Endothelial cell of umbilical vein (primary cell): Measurements from ENCODE around the gene DEXI. TPM values are rescaled to one million over a fixed set of nuclear protein-coding genes. Genes with fewer than 3 reads are reported as not detected.

ENCODE experiments used
- BruUV-seq: library from RNA; stranded (reverse); fragments of 400-500 nt; replicated peaks from 2 replicates; lab custom pipeline; 2021; lab: Mats Ljungman, UMichigan
- CTCF ChIA-PET: fragments of 300-600, 350-600 bp; sonication (Branson Sonifier 250); formaldehyde crosslinking; loops from one replicate; lab custom pipeline; 2021; ENCODE audit warnings: antibody characterized with exemption, inconsistent platforms; lab: Charles Lee
- POLR2A ChIA-PET: fragments of 300-600, 350-600 bp; sonication (Branson Sonifier 250); formaldehyde crosslinking; loops from one replicate; lab custom pipeline; 2021; ENCODE audit warnings: antibody characterized with exemption, inconsistent platforms; lab: Charles Lee
- DNase-seq: peaks from one replicate; pipeline ENCODE4 v3.0.0-alpha.2; 2011; ENCODE audit warnings: low read depth, low spot score
- FAIRE-seq: peaks from 2 replicates; lab custom pipeline; 2011; peaks lifted over from hg19 to GRCh38; lab: Jason Lieb, UNC
- H2AFZ ChIP-seq: 2 replicates; pipeline ENCODE4 v1.6.0; 2012; ENCODE audit warnings: low read depth, low read length, control low read depth, inconsistent platforms
- H3K27ac ChIP-seq: 2 replicates; pipeline ENCODE4 v1.5.1; 2011; ENCODE audit warnings: low read depth, mild to moderate bottlenecking, control low read depth, low read length, moderate library complexity; ENCODE audit not compliant: insufficient read depth
- H3K27me3 ChIP-seq, 2 experiments: 2 replicates each; pipeline versions ENCODE4 v1.6.0 to v1.6.1; 2011; ENCODE audit warnings: low read length in 2 of 2, mixed read lengths in 1 of 2; ENCODE audit not compliant: control insufficient read depth in 2 of 2, insufficient read depth in 2 of 2
- H3K36me3 ChIP-seq, 2 experiments: 2 replicates in 1 of 2; 3 replicates in 1 of 2; pipeline ENCODE4 v1.5.1; 2011; ENCODE audit warnings: low read length in 2 of 2, mild to moderate bottlenecking in 1 of 2, moderate library complexity in 1 of 2; ENCODE audit not compliant: control insufficient read depth in 2 of 2, insufficient read depth in 2 of 2; ENCODE audit errors: extremely low read depth in 1 of 2
- H3K4me1 ChIP-seq: 3 replicates; pipeline ENCODE4 v1.5.1; 2011; ENCODE audit warnings: mild to moderate bottlenecking, low read length; ENCODE audit not compliant: control insufficient read depth, insufficient read depth; ENCODE audit errors: extremely low read depth
- H3K4me2 ChIP-seq: 2 replicates; pipeline ENCODE4 v1.6.1; 2011; ENCODE audit warnings: low read length, control low read depth, mixed read lengths; ENCODE audit not compliant: insufficient read depth
- H3K4me3 ChIP-seq, 3 experiments: fragments of 200-600 bp in 1 of 3; sonication (generic), shearing (Covaris generic) in 1 of 3; replicated peaks in 1 of 3; 2 replicates each; pipeline ENCODE4 v1.5.1; 2011 to 2016; ENCODE audit warnings: control low read depth in 3 of 3, low read length in 3 of 3, mild to moderate bottlenecking in 2 of 3, inconsistent platforms in 1 of 3, low read depth in 1 of 3, moderate library complexity in 1 of 3; ENCODE audit not compliant: insufficient read depth in 1 of 3
- H3K79me2 ChIP-seq: 2 replicates; pipeline ENCODE4 v1.6.0; 2012; ENCODE audit warnings: low read length, inconsistent platforms; ENCODE audit not compliant: control insufficient read depth, insufficient read depth
- H3K9ac ChIP-seq: replicated peaks from 2 replicates; pipeline ENCODE3; 2011; ENCODE audit warnings: low read length, control low read depth; ENCODE audit not compliant: insufficient read depth; ENCODE audit errors: extremely low read depth
- H3K9me1 ChIP-seq: replicated peaks from 3 replicates; pipeline ENCODE4 v1.6.0; 2011; ENCODE audit warnings: mild to moderate bottlenecking, low read length; ENCODE audit not compliant: control insufficient read depth, insufficient read depth; ENCODE audit errors: extremely low read depth
- H3K9me3 ChIP-seq: replicated peaks from 2 replicates; pipeline ENCODE4 v1.5.1; 2012; ENCODE audit warnings: low read length, inconsistent platforms; ENCODE audit not compliant: control insufficient read depth, insufficient read depth
- H4K20me1 ChIP-seq: replicated peaks from 2 replicates; pipeline ENCODE3; 2011; ENCODE audit warnings: mild to moderate bottlenecking, low read length; ENCODE audit not compliant: control insufficient read depth, insufficient read depth; ENCODE audit errors: extremely low read depth
- EZH2 ChIP-seq: IDR thresholded peaks from 2 replicates; pipeline ENCODE4 v1.6.1; 2012; ENCODE audit warnings: borderline replicate concordance, low read depth, mild to moderate bottlenecking, moderate library complexity, low read length, inconsistent platforms; ENCODE audit not compliant: severe bottlenecking
- FOS ChIP-seq: IDR thresholded peaks from 2 replicates; pipeline ENCODE4 v1.6.1; 2011; ENCODE audit warnings: mild to moderate bottlenecking, low read length, moderate library complexity, borderline replicate concordance; ENCODE audit not compliant: insufficient read depth
- GATA2 ChIP-seq: IDR thresholded peaks from 2 replicates; pipeline ENCODE4 v1.7.0; 2011; ENCODE audit warnings: low read depth, mild to moderate bottlenecking, moderate library complexity, mixed read lengths, low read length; ENCODE audit not compliant: insufficient read length, insufficient read depth
- JUN ChIP-seq: IDR thresholded peaks from 2 replicates; pipeline ENCODE4 v1.6.1; 2011; ENCODE audit warnings: borderline replicate concordance, low read depth; ENCODE audit not compliant: insufficient read length, insufficient read depth
- MYC ChIP-seq: IDR thresholded peaks from one replicate; pipeline ENCODE4 v1.6.1; 2011; ENCODE audit warnings: mild to moderate bottlenecking, low read depth, low read length
- POLR2A ChIP-seq: IDR thresholded peaks from 2 replicates; pipeline ENCODE4 v1.6.1; 2012; ENCODE audit warnings: low read depth, mild to moderate bottlenecking, control low read depth, low read length
- POLR2AphosphoS5 ChIP-seq: IDR thresholded peaks from 2 replicates; pipeline ENCODE4 v1.6.1; 2012; ENCODE audit warnings: low read depth, mild to moderate bottlenecking, control low read depth, low read length, moderate library complexity; ENCODE audit not compliant: insufficient read depth
- dilution Hi-C: fragments of 300-500 bp; cut with MboI; formaldehyde crosslinking; loops from one replicate; pipeline ENCODE4 v1.15.0; 2019; ENCODE audit warnings: low sequenced_read_pairs; ENCODE audit not compliant: extremely low pct_ligation_motif_present
- intact Hi-C: fragments of 100-400 bp; cut with micrococcal nuclease; formaldehyde crosslinking; loops from one replicate; pipeline ENCODE4 v1.10.0; 2022
- polyA plus RNA-seq, 4 experiments: library from polyadenylated mRNA; depleted of rRNA in 3 of 4; stranded (reverse) in 3 of 4; unstranded in 1 of 4; fragments of >200 nt; gene quantifications; 2 replicates each; pipeline versions ENCODE4 v1.2.1 to v1.2.3, GENCODE V29; 2011 to 2012; ENCODE audit warnings: missing spikeins in 1 of 4
- total RNA-seq: library from RNA; stranded (reverse); gene quantifications from 2 replicates; pipeline ENCODE4 v1.2.3, GENCODE V29; 2021
- TF ChIP-seq, protein P1 (sequence below): IDR thresholded peaks from 2 replicates; pipeline ENCODE4 v1.6.1; 2011; ENCODE audit not compliant: insufficient read depth, insufficient read length
- TF ChIP-seq, protein P2 (sequence below), 2 donors: IDR thresholded peaks; 1 replicate in 1 of 2; 2 replicates in 1 of 2; pipeline ENCODE4 v1.5.1; 2011; ENCODE audit warnings: low read length in 2 of 2, mild to moderate bottlenecking in 2 of 2, moderate library complexity in 2 of 2, control low read depth in 1 of 2, inconsistent platforms in 1 of 2, low read depth in 1 of 2; ENCODE audit not compliant: insufficient read depth in 1 of 2; ENCODE audit errors: extremely low read depth in 1 of 2

DEXI gene
- total and polyA plus RNA-seq, 2 donors (not counting 3 experiments of a cell fraction or from before 2014, with no cell fraction given) = 32.8 to 69.5 TPM

DNA sequence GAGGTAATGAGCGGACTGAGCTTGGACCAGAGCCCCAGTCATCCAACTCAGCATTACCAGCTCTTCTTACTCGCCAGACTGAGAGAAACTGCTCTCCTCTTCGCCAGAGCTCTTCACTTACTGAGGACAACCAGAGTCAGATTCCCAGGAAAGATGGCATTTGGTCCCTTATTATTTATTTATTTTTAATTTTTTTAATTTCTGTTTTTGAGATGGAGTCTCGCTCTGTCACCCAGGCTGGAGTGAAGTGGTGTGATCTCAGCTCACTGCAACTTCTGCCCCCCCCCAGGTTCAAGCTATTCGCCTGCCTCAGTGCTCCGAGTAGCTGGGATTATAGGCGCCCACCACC, 23.3 kb downstream of the DEXI start:
- Histone ChIP-seq H3K9me1 (no peaks in the 10 kb centered on the region), H2AFZ (no peak overlapping the region), H3K36me3 (no peaks in the 10 kb centered on the region), H3K9ac (no peak overlapping the region), H3K27me3 (no peaks in the 10 kb centered on the region), H3K4me2 (no peak overlapping the region), H3K9me3 (no peaks in the 10 kb centered on the region), H3K27ac (no peak overlapping the region), H3K4me3 (no peak overlapping the region), H4K20me1 (no peaks in the 10 kb centered on the region), H3K4me1 (no peaks in the 10 kb centered on the region), H3K79me2 (no peaks in the 10 kb centered on the region)
- FAIRE-seq (no peak), DNase-seq (no peak)
- ChIA-PET POLR2A (no interaction called here), CTCF (interaction anchor here (0.6 to 3.2 kb wide), 38 partner anchors 8 to 604 kb away, joined by 3 to 61 read pairs (median 4); partner anchors contain the start of genes CIITA, CLEC16A, DEXI and EMP2)
- TF ChIP-seq POLR2AphosphoS5 = no peak
- TF ChIP-seq, protein P1, sequence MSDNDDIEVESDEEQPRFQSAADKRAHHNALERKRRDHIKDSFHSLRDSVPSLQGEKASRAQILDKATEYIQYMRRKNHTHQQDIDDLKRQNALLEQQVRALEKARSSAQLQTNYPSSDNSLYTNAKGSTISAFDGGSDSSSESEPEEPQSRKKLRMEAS = no peak
- no peak for TF ChIP-seq MYC
- TF ChIP-seq GATA2 = no peak
- TF ChIP-seq FOS = no peak
- TF ChIP-seq, protein P2, sequence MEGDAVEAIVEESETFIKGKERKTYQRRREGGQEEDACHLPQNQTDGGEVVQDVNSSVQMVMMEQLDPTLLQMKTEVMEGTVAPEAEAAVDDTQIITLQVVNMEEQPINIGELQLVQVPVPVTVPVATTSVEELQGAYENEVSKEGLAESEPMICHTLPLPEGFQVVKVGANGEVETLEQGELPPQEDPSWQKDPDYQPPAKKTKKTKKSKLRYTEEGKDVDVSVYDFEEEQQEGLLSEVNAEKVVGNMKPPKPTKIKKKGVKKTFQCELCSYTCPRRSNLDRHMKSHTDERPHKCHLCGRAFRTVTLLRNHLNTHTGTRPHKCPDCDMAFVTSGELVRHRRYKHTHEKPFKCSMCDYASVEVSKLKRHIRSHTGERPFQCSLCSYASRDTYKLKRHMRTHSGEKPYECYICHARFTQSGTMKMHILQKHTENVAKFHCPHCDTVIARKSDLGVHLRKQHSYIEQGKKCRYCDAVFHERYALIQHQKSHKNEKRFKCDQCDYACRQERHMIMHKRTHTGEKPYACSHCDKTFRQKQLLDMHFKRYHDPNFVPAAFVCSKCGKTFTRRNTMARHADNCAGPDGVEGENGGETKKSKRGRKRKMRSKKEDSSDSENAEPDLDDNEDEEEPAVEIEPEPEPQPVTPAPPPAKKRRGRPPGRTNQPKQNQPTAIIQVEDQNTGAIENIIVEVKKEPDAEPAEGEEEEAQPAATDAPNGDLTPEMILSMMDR (IDR thresholded peaks at IDR 0.05; ENCODE audit: extremely low read depth in 1 of 2, insufficient read depth in 1 of 2, low read depth in 1 of 2, low read length in 2 of 2) = no peak
- TF ChIP-seq EZH2 = no peak
- no peak for TF ChIP-seq POLR2A
- TF ChIP-seq JUN = no peak
- dilution Hi-C loops (no loop called here), intact Hi-C loops (loop anchor here (2.0 to 5.0 kb wide), 2 partner anchors 92 to 174 kb away; no protein-coding TSS in a partner anchor)
- BruUV-seq = no TSS peak
